HG03378 (cell line): ENCODE measurements around the gene CLIC3.
"Not testable (repeated sequence)": the region's sequence is repeated elsewhere in the genome, so short reads cannot be mapped to it uniquely, and the experiment has no call there.

Source experiments
- ATAC-seq: cut with Tn5 transposase; IDR thresholded peaks from one replicate; pipeline ENCODE4 v1.9.1; 2021; ENCODE audit warnings: mild to moderate bottlenecking, moderate library complexity; ENCODE audit not compliant: unreplicated experiment

Gene CLIC3

DNA sequence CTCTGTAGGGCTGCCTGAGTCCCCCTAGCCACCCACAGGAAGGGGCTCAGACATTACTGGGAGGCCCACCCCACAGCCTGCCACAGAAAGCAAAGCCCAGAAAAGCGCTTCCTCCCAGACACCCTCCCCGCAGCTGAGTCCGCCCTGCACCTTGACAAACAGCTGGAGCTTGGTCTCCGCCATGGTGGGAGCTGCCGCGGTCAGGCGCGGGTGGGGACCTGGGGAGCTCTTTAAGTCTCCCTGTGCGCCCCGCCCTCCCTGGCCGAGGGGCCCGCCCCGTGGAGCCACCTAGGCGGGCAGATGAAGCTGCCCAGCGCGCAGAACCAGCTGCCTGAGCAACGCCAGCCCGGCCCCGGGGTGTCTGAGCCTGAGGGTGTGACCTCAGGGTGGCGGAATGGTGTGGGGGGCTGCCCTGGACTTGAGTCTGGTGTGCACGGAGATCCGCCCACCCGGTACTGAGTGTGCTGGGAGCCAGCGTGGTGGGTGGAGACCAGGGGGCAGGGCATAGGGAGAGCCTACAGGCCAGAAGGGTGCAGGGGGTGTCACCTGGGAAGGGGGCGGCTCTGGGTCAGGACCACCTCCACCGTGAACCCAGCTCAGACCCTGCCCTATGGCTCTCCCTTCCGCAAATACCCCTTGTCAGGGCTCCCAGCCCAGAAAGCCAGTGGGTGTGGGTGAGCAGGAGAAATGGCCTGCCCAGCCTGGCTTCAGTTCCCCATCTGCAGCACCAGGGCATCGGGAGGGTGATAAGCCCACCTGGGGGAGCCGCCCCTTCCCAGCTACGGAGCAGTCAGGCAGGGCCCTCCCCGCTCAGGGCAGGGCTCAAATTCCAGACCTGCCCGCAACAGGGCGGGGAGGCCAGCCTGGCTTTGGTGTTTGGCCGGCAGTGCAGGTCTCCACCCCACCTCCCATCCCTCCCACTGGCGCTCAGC, at the start of gene CLIC3:
CLIC3 (minus strand) TSS at position 208 of the 932 bp plus-strand sequence; CDS start at position 183, 25 bp downstream.
- no peak for ATAC-seq

- ATAC-seq = no peak
These were observed 49.1 kb upstream of the CLIC3 start for GRCh38 chr9:137045294-137046087.

DNA sequence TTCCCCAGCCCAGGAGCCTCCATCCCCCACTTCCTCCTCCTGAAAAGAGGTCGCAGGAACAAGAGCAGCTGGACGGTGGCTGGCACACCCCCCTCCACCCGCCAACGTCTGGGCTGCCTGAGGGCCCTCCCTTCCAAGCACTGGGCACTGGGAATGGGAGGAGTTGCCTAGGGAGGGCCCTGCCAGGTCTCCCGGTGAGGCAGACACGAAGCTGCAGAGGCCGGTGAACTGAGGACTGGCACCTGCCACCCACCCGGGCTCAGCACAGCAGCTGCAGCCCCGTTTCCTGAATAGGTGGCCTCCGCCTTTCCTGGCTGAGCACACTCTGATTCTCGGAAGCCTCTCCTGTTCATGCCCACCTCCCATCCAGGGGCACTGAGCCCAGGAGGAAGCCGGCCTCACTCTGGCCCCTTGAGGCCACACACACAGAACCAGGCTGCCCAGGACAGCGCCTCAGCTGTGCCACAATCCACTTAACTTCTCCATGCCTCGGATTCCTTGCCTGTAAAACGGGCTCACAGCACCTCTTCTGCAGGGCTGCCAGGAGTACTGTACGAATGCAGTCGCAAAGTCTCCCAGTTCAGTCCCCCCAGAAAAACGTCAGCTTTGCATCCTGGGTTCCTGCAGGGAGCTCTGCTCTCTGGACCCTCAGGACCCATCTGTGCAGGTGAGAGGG, 48.3 kb upstream of the CLIC3 start:
- ATAC-seq = no peak

DNA sequence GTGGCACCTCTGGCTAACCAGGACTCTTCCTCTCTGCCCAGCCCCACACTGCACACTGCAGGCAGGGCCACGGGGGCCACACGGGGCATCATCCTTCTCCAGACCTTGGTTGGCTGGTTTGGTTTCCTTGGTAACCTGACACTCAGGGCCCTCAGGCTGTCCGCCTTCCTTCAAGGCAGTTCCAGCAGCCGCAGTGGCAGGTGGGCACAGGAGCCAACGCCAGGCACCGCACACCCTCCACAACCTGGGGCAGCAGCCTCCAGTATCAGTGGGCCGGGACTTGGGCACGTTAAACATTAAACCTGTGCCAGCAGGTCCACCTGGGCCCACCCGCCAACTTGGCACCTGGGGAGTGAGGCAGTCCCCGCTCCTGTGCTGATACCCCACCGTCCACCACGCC, 47.7 kb upstream of the CLIC3 start:
- no peak for ATAC-seq

DNA sequence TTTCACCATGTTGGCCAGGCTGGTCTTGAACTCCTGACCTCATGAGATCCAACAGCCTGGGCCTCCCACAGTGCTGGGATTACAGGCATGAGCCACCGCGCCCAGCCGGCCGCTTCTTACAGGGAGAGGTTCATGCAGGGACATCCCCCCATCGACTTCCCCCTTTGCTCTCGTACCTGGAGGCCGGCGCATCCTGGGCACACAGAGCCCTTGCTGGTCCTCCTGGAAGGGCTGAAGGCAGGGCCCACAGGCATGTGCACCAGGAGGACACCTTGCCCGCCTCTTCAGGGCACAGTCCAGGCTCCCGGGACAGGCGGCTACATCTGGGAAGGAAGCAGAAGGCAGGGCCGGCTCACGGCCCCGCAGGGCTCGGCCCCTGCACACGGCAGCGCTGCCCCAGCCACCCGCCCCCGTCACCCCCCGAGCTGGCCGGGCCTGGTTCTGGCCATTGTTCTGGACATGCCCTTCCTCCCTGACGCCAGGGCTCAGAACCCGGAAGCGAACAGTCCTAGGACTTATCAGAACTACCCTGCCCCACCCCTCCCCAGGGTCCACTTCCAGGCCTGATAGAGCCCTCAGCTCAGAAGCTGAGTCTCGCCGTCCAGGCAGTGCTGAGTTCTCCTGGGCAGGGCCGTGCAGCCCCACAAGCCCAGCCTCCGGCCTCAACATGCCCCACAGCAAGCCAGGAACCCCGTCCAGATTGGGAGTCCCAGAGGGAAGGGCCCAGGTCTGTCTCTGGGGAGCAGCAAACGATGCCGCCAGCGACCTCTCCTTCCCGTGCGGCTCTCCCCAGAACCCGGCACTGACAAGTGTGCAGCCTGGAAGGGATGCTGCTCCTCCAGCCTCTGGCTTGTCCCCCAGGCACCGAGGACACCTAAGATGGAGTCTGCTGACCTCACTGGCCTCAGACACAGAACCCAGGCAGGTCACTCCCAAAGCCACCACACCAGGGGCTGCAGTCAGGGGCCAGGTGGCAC, 46.7 kb upstream of the CLIC3 start:
- no peak for ATAC-seq

- ATAC-seq = no peak
These were observed 44.8 kb upstream of the CLIC3 start for GRCh38 chr9:137041124-137041523.

DNA sequence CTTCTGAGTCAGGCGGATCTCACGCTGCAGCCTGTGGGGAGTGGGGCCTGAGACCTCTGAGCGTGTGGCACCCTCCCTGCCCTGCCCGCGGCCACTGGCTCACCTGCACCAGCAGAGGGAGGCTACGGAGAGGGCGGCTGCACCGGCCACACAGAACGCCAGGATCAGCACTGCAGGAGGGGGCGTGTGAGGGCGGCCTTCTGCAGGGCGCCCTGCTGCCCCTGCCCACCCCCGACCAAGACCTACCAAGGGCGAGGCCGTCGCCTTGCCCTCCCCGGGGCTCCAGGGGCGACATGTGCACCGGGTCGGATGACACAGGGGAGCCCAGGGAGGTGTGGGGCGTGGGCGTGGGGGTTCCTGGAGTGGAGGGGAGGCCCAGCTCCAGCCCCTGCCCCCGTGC, 44.2 kb upstream of the CLIC3 start:
- ATAC-seq = no peak

- no peak for ATAC-seq
These were observed 43.4 kb upstream of the CLIC3 start for GRCh38 chr9:137039611-137040366.

DNA sequence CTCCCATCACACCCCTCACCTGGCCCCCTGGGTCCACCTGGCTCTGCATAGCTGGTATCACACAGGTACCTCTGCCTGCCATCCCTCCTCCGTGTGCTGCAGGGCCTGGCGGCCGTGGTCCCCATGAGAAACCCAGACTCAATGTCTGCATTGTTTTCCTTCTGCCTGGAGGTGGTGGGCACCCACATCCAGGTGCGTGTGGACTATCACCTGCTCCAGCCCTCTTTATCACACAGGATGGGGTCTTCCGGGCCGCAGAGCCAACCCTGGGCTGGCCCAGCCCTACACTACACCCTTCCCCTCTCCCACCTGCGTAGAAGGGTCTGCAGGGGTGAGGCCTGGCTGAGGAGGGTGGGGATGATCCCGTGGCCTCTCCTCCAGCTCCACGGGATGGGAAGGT, 42.5 kb upstream of the CLIC3 start:
- no peak for ATAC-seq

DNA sequence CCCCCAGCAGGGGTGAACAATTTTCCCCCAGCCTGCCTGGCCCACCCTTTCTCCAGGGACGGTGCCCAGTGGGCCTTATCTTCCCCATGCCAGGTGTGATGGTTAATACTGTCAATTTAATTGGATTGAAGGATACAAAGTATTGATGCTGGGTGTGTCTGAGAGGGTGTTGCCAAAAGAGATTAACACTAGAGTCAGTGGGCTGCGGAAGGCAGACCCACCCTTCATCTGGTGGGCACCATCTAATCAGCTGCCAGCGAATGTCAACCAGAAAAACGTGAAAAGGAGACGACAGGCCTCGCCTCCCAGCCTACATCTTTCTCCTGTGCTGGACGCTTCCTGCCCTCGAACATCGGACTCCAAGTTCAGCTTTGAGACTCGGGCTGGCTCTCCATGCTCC, 41.1 kb upstream of the CLIC3 start:
- ATAC-seq = no peak

DNA sequence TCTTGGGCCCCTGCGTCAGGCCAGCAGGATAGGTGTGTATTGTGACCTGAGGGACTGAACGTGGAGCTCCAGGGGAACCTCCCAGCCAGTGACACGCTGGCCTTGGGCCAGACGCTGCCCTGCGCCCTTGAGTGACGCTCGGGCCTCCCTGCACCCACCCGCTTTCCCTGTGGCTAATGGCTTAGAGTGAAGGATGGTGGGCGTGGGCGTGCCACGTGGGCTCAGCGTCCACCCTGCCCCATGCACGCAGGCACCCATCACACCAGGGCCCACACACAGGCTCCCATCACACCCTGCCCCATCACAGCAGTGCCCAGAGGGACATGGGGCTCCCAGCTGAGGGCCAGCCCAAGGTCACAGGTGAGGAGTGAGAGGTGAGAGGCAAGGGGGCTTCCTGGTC, 40.7 kb upstream of the CLIC3 start:
- ATAC-seq = no peak

- no peak for ATAC-seq
These were observed 39.6 kb upstream of the CLIC3 start for GRCh38 chr9:137035937-137036336.

GRCh38 chr9:137035507-137035834, 39.1 kb upstream of the CLIC3 start:
- no peak for ATAC-seq

DNA sequence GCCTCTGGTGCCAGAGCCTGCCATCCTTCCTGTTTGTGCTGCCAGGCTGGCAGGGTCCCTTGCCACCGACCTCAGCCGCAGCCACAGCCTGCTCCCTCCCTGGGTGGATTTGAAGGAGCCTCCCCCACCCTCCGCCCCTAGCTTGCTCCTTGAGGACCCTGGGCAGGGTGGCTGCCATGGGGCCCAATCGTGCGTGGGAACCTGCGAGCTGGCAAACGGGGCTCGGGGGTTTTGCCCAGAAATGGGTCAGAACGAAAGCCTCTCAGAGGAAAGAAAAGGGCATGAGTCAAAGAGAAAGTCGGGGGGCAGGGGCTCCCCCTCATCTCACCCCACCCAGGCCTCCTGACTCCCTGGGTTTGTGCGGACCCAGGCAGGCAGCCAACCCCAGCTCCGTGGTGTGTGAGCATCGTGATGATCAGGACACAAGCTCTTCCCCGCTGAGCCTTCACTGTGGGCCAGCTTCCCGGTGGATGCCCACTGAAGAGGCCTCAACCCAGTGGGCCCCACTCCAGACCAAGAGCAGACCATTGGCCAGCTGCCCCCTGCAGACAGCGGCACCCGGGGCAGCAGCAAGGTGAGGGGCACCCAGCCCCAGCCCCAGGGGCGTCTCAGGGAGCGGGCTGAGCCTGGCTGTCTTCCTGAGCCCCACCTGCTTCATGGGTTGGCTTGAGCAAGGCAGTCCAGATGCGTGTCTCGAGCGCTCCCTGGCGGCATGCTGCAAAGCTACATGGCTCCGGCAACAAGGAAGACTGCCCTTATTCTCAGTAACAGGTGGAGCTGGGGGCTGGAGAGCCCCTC, 38.5 kb upstream of the CLIC3 start:
- ATAC-seq = no peak

DNA sequence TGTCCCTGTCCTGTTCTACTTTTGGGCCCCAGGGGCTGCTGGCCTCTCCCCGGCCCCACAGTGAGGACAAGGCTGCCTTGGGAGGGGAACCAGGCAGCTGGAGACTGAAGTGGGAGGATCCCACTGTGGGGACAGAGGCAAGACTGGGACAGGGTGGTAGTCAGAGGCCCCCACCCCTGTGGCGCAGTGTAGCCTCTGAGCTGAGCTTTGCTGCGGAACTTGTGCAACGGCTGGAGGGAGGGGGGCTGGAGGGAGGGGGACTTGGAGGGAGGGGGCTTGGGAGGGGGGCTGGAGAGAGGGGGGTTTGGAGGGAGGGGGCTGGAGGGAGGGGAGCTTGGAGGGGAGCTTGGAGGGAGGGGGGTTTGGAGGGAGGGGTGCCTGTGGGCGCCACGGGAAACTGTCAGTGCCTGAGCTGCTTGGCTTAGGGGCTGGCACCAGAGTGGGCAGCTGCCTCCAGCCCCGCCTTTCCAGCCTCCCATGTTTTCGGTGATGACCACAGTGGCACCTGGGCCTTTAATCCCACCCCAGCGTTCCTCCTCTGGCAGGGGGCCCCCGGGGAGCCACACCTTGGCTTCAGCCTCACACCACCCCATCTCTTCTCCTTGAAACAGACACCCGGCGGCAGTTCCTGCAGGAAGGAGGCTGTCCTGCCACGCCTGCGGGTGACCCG, 37.8 kb upstream of the CLIC3 start:
- no peak for ATAC-seq

DNA sequence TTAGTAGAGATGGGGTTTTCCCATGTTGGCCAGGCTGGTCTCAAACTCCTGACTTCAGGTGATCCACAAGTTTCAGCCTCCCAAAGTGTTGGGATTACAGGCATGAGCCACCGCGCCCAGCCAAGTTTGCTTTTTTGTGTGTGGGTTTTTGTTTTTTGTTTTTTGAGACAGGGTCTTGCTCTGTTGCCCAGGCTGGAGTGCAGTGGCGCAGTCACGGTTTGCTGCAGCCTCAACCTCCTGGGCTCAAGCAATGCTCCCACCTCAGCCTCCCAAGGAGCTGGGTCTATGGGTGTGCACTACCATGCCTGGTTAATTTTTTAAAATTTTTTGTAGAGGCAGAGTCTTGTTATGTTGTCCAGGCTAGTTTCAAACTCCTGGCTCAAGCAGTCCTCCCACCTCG, 37.1 kb upstream of the CLIC3 start:
- not testable (repeated sequence) for ATAC-seq

GRCh38 chr9:137032858-137033257, 36.5 kb upstream of the CLIC3 start:
- no peak for ATAC-seq

DNA sequence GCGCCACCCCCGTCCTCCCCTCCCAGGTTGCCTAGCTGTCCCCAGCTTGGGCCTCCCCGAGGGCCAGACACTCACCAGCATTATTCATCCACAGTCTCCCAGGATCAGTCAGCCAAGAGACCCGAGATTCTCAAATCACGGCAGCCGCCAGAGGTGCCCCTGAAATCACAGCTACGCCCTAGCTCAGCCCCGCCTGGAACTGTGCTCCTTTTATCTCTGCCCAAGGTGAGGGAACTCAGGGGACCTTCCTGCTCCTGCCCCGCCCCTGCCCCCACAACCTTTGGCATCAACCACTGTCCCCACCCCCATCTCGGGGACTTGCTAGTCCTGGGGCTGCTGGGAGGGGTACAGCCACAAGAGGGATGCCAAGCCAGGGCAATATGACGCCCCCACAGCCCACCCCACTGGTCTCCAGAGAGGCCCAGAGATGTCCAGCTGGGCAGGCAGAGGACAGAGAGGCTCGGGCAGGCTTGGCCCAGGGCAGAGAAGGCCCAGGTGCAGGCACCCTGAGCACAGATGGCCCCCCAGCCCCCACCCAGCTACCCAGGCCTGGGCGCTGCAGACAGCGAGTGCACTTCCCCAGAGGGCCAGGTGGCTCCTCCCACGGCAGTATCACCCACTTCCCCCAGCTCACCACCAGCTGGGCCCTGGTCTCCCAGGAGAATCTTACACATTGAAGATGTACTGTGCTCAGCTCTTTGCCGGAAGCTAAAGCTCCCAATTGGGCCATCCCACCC, 35.7 kb upstream of the CLIC3 start, which contains the start of gene FUT7:
FUT7 (minus strand) TSS at position 185 of the 737 bp plus-strand sequence; CDS start at position 88, 97 bp downstream.
- no peak for ATAC-seq
